Measurements from ENCODE around the gene ILK.

GRCh38 chr11:6621711-6622211 lies 18.2 kb downstream of the ILK start:
- no peak for TF ChIP-seq ATF3 (IDR thresholded peaks at IDR 0.05)
- TF ChIP-seq CTCF (IDR thresholded peaks at IDR 0.05 in 2 of 3, conservative IDR thresholded peaks at IDR 0.05 in 1 of 3; ENCODE audit: borderline replicate concordance in 1 of 3, insufficient read depth in 1 of 3, low read depth in 2 of 3, low read length in 2 of 3) = no peak
- no peak for TF ChIP-seq POLR2A (IDR thresholded peaks at IDR 0.05; ENCODE audit: borderline replicate concordance, extremely low read depth, insufficient read depth, insufficient read length)
- no peak for TF ChIP-seq EZH2 (IDR thresholded peaks at IDR 0.05)

All from HCT116 (cell line).